Measurements from ENCODE around the gene NFKBIZ.
A peak's percentile ranks its signal among the peaks of the same experiment; 100 is the strongest.

GRCh38 chr3:101865751-101866509, 16.6 kb downstream of the NFKBIZ start:
- TF ChIP-seq CTCF (IDR thresholded peaks at IDR 0.05) (no peak), POLR2A (IDR thresholded peaks at IDR 0.05) (no peak), POLR2AphosphoS5 (IDR thresholded peaks at IDR 0.05) (peak; percentile 5)

All from prostate gland (tissue), 2 donors.